Glomerular visceral epithelial cell (primary cell): ENCODE results near the gene PTPRG.
A peak's percentile ranks its signal among the peaks of the same experiment; 100 is the strongest.

Experiments used
- DNase-seq: peaks from one replicate; pipeline ENCODE4 v3.0.0-alpha.2; 2016; ENCODE audit errors: extremely low spot score

Gene PTPRG

DNA sequence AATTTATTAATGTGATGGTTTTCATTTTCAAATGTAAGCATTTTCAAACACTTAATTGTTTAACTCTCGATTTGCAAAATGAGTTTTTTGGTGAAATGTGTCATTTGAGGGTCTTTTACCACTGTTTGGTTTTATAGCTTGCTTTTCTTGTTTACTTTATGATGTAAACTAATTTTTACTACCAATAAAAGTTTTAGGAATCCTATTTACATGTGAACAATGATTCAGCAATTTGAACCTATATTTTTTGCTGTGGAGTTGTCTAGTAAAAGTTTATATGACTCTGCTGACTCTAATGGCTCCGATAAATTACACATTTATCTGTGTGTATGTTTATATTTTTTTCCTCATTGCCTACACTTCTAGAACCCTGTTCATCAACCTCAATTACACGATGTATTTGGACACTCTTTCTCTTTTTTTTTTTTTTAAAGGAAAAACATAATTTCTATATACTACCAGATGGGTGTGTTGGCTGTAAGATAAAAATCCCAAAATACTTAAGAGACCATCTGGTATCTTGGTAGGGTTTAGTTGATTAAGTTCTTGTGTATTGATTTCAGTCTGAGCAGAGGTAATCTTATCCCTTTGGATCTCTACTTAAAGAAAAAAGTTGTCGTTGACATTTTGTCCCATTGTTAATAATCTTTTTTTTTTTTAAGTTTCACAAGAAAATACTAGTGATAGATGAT, 89.5 kb downstream of the PTPRG start:
- DNase-seq: no peak

DNA sequence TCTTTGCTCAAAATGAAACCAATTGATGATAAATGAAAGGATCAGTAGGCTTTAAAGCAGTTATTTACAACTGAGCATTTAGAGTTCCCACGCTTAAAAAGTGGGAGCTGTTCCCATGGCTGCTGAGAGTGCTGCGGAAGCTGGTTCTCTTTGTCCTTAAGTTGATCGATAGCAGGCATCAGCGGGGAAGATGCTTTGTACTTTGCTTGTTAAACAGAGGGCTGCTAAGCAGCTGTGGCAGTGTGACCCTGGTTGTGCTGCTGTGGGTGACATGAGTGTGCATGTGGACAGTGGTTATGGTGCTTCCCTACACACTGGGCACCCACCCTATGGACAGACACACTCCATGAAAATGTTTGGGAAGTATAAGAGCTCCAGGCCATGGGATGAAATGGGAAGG, 96.3 kb downstream of the PTPRG start:
- DNase-seq: no peak

DNA sequence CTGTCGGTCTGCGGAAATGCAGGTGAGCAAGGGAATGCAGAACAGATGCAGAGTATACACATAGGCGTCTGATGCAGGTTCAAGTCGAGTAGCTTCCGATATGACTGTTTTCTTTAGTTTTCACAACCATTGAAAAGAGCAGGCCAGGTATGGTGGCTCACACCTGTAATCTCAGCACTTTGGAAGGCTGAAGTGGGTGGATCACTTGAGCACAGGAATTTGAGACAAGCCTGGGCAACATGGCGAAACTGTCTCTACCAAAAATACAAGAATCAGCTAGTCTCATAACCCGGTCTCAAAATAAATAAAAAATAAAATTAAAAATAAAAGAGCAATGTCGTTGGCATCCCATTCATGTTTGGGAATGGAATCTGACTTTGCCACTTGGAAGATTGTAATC, 101.5 kb downstream of the PTPRG start:
- DNase-seq: no peak

DNA sequence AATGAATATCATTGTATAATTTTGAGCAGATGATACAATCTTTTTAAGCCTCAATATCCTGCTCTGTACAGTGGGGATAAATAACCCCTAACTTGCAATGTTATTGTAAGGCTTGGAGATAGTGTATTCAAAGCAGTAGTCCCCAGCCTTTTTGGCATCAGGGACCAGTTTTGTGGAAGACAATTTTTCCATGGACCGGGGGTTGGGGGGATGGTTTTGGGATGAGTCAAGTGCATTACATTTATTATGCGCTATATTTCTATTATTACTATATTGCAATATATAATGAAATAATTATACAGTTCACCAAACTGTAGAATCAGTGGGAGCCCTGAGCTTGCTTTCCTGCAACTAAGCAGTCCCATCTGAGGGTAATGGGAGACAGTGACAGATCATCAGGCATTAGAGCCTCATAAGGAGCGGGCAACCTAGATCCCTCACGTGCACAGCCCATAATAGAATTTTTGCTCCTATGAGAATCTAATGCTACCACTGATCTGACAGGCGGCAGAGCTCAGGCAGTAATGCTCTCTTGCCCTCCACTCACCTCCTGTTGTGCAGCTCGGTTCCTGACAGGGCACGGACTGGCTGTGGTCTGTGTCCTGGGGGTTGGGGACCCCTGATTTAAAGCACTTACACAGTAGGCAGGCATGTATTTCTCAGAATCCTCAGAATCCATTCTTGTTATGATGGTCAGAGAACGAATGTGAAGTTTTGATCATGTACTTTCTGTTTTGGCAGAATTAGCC, 102.2 kb downstream of the PTPRG start:
- DNase-seq: no peak

DNA sequence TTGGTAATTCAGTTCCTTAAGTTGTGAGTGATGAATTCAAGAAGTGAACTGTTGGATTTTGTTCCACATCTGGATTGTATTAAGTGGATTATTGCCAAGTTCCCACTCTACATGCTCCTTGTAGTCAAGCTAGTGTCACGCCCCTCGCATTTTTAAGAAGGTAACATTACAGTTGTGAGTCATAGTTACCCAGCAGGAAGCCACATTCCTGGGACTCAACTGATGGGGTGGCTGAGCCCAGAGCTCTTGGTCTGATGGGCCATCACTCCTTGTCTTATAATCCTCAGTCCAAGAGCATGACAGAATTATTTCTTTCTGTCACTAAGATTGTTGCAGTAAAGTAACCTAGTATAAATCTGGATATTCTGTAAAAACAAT, 102.7 kb downstream of the PTPRG start:
- DNase-seq: peak; percentile 85

DNA sequence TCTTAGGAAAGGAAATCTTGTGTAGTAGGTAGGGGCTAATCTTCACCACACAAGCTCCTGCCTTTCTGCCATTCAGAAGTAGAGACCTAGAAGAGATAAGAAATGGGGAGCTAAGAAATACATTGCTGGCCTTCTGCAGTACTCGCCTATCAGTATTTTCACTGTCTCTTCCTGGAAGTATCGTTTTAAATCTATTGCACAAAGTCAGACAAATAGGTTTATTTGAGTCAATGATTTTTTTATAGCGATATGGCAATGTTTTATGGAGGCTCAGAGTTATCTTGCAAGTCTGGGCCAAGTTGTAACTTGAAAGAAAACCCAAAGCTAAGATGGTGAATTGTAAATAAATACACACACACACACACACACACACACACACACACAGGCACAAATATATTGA, 103.8 kb downstream of the PTPRG start:
- DNase-seq: no peak

DNA sequence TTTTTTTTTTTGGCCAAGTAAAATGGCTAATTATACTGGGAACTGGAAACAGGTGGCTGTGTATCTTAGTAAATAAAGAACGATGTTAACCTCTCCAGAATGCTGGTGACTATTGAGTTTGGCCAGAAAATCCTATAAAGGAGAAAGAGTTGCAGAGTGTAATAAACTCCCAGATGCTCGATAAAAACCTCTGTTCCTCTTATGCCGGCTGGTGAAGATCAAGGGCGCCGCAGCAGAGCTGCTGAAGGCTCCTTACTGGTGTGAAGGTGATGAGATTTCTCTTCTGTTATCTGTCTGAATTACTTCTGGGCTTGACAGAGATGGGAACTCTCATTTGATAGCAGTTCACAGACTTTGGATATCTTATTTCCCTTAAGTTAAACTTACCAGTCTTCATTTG, 104.6 kb downstream of the PTPRG start:
- no peak for DNase-seq

DNA sequence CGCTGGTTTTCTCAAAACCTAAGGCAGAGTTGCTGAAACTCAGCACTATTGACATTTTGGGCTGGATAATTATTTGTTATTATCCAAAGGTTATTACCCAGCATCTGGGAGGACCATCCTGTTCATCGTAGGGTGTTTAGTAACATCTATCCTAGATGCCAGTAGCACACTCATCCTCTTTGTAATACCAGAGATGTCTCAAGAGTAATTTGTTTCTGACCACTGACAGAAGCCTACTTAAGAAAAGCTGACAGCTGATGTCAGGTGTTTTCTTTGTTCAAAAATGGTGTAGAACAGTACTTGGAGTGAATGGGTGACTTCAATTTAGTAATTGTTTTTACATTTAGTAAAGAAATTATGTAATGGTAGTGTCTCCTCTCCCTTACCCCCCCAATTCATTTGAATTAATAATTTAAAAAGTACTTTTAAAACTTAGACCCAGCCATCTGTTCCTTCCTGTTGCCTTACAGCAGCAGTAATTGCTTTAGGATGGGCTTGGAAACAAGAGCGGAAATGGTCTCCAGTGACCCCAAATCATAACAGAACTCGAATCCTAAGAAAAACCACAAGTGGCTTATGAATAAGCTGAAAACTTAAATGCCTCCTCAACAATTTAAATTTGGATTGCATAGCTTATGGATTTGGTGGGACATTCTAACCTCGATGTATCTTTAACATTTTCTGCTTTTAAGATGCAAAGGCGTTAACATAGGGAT, 105.4 kb downstream of the PTPRG start:
- no peak for DNase-seq

DNA sequence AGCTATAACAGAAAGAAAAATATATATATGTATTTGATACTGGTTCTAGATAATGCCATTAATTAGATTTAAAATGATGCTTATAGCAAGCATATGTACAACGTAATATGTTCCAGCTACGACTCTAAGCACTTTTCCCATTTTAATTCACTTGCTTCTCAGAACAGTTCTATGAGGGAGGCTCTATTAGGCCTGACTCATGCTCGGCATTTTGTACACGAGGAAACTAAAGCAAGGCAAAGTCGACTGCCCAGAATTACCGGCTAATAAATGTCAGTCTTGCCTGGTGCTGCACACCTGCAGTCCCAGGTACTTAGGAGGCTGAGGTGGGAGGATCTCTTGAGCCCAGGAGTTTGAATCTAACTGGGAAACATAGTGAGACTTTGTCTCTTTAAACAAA, 106.0 kb downstream of the PTPRG start:
- no peak for DNase-seq

DNA sequence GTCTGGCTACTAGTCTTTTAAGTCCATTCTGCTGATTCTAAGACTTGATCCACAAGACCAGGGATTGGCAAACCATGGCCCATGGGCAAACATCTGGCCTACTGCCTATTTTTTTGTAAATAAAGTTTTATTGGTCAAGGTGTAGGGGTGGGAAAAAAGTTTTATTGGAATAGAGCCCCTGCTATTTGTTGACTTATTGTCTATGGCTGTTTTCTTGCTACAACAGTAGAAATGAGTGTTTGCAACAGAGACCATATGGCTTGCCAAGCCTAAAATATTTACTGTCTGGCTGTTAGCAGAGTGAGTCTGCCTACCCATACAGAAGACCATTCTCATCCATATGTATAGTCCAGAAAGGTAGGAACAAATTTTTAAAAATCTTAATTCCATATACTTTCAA, 106.4 kb downstream of the PTPRG start:
- no peak for DNase-seq

DNA sequence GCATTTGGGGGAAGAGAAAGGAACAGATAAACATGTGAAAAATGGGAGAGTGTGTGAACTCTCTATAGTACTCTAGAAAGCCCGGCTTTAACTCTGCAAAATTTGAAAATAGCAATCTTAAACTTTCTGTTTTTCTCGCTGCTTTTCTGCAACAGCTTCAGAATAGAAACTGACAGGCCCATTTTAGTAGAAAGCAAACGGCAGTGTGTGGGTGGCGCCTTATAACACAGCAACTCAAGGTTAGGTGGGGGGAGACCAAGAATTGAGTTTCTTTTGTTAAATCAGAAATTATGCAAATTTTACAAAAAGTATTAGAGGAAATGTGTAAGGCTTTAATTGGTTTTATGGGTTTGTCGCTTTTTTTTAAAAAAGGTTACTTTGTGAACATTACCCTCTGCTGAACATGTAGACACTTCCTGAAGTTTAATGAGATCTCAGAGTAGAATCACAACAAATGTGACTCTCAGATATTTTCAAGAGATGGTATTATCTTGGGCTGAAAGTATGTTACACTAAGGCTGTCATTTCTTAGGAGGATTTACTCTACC, 107.0 kb downstream of the PTPRG start:
- DNase-seq: no peak

DNA sequence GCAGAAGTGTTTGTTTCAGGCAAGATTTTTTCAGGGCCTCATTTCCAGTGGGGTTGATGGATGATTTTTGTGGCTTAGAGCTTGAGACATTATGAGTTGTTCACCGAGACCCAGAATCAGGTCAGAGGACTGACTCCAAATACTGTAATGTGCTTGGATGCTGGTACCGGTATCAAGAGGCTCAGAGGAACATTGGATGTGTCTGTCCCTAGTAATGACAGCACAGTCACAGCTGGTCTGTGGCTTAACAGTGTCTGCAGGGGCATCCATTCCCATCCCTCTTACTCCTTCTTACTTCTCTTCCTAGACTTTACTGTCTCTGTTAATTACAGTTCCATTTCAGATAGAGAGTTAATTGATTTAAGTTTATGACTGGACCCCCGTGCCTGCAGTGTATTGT, 107.8 kb downstream of the PTPRG start:
- no peak for DNase-seq

DNA sequence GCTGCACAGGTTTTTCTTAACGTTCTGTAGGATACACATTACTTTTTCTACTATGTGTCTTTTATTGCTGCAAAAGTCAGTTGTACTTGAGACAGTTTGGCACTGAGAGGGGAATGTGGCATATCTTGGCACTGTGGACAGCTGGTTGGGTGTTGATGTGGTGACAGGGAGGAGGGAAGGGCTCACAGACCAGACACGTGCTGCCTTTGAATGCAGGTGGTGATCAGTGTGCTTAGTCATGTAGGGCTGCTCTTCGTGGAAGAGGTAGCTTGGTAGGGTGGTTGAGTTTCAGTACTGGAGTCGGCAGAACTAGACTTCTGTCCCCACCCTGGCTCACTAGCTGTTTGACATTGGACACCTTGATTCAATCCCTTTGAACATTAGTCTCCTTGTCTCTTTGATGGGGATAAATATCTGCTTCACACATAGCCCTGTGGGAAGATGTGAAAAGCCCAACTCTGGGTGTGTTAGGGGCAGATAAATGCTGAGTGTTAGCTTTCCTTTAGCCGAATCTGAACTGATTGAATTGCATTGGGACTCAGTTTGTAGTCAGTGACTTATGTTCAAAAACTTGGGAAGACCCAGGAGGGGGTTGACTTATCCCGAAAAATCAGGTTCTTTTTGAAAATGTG, 108.4 kb downstream of the PTPRG start:
- peak; percentile 54 for DNase-seq

DNA sequence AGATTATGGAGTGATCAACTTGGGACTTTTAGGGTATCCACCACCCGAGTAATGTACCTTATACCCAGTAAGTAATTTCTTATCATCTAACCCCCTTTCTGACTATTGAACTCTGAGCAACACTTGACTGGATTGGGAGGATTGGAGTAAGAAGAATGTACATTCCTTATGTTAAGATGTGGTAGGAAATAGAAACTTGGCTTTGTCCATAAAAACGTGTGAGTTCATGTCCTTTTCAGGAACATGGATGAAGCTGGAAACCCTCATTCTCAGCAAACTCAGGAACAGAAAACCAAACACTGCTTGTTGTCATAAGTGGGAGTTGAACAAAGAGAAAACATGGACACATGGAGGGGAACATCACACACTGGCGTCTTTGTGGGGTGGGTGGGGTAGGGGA, 112.3 kb downstream of the PTPRG start:
- no peak for DNase-seq

DNA sequence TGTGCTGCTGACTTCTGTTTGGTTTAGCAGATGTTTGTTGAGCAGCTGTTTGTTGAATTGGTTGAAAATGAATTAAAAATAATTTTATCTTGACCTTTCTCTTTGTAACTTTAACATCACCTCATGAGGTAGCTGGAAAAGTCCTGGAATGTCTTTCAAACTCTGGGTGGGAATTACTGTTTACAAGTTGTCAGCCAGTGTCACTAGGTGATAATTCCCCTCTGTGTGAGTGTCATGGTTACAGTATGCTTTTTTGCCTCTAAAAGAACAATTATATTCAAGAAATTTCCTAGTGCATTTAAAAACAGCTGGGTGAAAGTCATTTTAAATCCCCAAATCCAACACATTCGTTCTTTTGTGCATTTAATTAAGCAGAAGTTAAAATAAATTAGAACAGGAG, 113.2 kb downstream of the PTPRG start:
- DNase-seq: no peak

DNA sequence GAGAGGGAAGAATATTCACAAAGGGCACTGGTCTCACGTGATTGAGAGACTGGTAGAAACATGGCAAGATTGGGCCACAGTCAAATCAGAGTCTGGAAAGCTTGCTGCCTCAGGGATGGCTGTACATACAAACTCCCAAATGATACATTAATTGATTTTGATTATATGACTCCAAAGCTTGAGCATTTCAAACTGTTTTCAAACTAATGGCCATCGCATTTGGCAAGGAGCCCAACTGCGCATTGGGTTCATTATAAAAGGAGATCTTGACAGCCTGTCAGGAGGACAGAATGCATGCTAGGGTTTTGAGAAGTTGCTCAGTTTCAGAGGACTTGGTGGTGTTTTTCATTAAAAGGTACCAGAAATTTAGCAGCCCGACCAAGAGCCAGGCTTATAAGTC, 117.7 kb downstream of the PTPRG start:
- no peak for DNase-seq

DNA sequence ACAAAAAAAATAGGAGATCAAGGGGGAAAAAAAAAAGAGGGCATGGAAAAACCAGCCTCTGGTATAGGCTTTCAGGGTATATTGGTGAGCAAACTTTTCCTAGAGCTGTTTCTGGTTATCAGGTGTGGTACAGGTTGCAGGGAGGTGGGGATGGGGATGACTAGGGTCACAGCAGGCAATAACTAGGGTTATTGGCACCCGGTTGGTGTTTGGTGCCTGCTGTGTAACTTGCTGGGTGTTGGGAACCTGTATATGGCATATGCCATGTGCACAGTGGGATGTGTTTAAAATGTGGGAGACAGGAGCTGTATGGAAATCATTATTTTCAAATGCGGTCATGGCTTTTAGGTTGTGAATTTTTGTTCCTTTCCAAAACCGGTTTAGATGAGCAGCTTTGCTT, 119.2 kb downstream of the PTPRG start:
- DNase-seq: no peak

DNA sequence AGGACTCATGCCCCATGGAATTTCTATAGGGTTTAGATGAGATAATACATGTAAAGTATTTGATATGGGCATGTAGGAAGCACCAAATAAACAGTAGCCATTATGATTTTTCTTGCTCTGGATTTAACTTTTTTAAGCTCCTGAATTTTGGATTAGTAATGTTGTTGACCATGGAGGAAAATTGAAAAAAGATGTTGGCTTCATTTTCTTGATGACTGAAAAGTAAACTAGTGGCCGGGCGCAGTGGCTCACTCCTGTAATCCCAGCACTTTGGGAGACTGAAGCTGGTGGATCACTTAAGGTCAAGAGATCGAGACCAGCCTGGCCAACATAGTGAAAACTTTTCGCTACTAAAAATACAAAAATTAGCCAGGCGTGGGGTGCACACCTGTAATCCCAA, 120.3 kb downstream of the PTPRG start:
- DNase-seq: no peak

DNA sequence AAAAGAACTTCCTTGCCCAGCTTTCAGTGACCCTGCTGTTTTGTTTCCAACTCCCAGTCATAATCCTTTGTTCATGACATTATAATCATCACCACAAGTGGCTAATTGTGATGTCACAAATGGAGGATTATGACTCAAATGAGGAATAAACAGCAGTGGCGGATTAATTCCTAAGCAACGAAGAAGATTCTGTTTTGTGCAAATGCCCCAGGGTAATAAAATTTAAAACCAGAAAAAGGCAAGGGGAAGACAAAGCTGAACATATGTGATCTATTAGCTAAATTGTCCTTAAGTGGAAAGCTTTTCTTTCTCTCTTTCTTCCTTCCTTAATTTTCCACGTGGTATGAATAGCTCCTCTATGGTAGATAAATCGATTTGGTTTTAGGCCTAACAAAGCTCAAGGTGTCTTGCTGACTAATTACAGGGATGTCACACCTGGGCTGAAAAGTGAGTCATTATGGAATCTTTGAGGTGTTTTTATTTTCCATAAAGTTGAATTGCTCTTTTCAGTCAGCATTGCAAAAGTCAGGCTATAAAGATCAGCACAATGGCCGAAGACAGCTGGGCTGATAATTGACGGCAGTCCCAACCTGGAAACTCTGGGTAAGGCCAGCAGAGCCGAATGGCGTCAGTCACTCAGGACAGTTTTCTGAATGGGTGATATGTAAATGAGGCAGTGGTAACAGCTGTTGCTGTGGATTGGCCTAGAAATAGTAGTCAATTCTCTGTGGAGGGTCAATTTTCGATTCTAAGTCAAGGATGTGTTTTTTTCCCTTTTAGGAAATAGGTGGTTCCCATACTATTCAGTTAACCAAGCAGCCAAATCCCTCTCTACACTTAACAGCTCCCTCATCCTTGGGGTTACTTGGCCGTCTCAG, 121.5 kb downstream of the PTPRG start:
- no peak for DNase-seq

DNA sequence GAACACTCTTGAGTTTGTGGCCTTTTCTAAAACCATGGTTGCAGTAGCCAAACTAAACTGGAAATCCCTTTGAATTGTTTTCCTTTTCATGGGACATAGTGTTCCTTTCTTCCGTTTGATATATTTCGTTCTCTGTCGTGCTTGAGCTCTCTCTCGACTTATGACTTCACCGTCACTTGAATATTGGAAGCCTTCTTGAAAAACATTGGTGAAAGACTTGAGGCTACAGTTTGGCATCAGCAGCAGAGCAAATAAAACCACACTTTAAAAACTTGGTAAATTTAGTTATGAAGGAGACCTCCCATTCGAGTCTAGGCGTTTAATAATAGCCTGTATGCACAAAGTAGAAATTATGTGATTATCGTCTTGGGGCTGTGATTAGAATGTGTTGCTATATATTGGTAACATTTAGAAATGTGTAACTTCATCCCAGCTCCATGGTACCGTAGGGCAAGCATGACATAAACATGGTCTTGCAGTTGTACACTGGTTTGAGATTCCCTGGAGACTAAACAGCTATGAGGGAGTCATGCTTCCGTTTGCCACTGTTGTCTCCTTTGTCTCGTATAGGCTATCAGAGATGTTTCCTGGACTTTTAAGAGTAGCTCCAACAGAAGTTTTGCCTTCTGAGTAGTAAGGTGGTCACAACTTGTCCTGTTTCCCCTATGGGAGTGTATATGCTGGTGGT, 122.3 kb downstream of the PTPRG start:
- DNase-seq: no peak

DNA sequence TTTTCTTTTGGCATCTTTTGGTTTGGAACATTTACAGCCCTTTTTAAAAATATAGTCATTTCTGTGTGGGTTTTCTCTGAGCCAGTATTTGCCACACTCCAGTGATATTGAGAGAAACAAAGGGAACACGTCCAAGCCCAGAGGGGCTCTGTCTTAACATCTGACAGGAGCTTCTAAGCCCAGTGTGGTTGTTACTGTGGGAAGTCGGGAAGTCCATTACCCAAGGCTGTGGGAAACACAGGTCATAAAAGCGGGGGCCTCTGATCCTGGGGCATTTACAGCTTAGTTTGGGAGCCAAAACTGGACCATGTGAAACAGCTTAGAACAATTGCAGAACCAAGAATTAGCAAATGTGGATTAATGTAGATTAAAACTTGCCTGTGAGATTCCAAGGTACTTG, 123.0 kb downstream of the PTPRG start:
- DNase-seq: no peak
